ENCODE results near the gene RAPGEF1.
"Not testable (repeated sequence)": the region's sequence is repeated elsewhere in the genome, so short reads cannot be mapped to it uniquely, and the experiment has no call there.

Gene RAPGEF1

GRCh38 chr9:131685753-131686706, 53.8 kb downstream of the RAPGEF1 start:
- DNase-seq = no peak

DNA sequence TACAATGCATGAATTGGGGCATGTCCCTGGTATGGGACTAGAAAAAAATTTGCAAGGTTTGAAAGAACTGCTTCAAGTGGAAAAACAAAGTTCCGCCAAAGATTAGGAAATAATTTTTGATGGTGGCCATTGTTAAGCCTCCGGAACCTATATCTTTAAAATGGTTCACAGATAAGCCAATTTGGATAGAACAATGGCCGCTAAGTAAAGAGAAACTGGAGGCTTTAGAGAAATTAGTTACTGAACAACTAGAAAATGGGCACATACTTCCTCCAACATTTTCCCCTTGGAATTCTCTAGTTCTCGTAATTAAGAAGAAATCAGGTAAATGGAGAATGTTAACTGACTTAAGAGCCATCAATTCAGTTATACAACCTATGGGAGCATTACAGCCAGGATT, 56.8 kb downstream of the RAPGEF1 start:
- DNase-seq = not testable (repeated sequence)

GRCh38 chr9:131682261-131682660, 57.6 kb downstream of the RAPGEF1 start:
- DNase-seq = no peak

DNA sequence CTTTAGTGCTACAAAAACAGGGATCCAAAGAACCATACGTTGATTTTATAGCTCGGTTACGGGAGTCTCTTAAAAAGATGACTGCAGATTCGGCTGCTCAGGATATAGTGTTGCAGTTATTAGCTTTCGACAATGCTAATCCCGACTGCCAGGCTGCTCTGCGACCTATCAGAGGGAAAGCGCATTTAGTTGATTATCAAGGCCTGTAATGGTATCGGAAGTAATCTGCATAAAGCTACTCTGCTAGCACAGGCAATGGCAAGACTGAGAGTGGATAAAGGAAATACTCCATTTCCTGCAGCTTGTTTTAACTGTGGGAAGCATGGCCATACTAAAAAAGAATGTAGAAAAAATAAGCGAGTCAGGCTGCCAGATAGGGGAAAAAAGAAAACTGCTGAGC, 58.0 kb downstream of the RAPGEF1 start:
- not testable (repeated sequence) for DNase-seq

- DNase-seq = not testable (repeated sequence)
Observed at GRCh38 chr9:131681108-131681507, 58.8 kb downstream of the RAPGEF1 start.

DNA sequence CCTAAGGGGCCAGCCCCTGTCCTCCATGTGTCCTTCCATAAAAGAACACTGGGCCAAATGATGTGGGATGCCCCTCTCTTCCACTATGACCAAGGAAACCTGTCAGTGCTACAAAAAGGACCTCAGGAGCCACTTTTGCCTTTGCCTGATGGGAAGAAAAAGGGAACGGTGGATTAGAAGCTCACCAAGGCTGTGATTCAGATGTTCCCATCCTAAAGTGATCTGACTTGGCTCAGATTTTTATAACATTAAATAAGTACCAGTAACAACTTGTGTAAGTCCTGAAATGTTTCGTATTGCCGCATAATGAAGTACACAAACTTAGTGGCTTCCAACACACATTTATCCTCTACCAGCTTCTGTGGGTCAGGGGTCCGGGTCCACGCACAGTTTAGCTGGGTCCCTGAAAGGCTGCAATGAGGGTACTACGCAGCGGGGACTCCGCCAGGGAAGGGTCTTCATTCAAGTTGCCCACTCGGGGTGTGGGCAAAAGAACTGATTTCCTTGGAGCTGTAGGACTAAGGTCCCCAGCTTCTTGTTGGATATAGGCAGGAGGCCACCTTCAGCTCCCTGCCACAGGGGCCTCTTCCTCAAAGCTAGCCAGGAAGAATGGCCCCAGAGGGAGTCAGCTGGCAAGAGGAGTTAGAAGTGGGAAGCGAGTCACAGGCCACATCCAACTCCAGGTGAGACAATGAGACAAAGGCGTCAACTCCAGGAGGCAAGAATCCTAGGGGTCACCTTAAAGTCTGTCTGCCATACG, 60.4 kb downstream of the RAPGEF1 start:
- DNase-seq = no peak

DNA sequence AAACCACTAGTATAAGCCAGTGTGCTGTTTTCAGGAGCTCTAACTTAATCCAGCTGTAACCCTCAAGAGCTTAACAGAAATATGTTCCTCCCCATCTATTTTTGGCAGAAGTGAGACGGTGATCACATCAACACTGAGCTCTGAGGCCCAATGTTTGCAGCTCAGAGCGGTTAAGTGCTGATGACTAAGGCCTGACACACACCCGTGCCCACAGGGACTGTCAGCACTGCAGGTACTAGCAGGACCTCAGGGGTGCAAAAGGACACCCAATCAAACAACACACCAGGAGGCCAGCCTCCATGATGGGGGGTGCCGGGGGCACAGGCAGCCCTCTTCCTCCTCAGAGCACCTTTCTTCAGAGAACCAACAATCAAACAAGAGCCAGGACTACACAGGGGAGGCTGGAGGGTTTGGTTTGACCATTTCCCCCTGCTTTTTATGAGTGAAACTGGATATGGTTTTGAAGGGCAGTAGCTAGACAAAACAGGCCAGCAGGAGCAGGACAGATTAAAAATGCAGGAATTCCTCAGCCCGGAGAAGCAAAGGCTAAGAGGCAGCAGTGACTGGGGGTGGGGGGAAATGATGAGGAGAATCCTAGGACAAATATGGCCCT, 61.3 kb downstream of the RAPGEF1 start:
- peak; percentile 98 for DNase-seq

- peak; percentile 90 for DNase-seq
Observed at GRCh38 chr9:131677444-131678180, 62.3 kb downstream of the RAPGEF1 start.

- DNase-seq = no peak
Observed at GRCh38 chr9:131677049-131677443, 62.8 kb downstream of the RAPGEF1 start.

GRCh38 chr9:131676431-131676972, 63.4 kb downstream of the RAPGEF1 start:
- DNase-seq = no peak

DNA sequence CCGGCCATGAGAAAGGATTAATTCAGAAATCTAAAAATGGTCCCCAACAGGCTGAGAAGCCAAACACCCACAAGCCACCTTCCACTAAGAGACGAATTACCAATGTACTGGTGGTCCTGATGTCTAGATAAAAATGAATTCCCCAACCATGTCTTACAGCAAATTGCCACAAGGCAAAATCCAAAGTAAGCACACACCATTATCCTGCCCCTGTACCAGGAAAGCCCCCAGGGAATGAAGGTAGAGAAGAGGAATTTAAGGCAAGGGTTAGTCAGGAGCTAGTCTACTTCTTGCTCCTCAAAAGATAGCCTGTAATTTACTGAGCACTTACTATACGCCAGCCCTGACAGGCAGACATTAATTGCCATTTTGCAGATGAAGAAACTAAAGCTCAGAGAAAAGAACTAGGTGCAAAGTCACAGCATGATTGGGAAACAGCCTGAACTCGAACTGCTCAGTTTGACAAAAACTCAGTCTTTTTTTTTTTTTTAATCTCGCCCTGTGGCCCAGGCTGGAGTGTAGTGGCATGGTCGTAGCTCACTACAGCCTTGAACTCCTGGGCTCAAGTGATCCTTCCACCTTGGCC, 64.3 kb downstream of the RAPGEF1 start:
- DNase-seq = no peak

GRCh38 chr9:131674425-131675421, 65.2 kb downstream of the RAPGEF1 start:
- no peak for DNase-seq

DNA sequence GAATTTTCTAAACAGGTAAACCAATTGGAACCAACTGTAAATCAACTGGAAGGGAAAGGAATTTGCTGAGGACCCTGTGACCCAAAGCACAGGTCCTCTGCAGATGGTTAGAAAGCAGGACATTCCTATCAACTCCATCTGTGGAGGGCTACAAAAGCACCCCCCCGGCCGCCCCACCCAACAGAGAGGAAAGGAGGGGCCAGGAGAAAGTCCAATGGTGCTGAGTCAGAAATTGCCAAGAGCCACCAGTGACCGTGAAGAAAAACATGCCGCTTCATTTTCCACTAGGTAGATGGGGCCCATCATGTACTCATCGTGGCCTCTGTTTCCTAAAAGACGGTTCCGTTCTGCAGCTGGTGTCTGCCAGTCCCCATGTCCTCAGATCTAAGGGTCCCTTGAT, 66.3 kb downstream of the RAPGEF1 start:
- DNase-seq = no peak

DNA sequence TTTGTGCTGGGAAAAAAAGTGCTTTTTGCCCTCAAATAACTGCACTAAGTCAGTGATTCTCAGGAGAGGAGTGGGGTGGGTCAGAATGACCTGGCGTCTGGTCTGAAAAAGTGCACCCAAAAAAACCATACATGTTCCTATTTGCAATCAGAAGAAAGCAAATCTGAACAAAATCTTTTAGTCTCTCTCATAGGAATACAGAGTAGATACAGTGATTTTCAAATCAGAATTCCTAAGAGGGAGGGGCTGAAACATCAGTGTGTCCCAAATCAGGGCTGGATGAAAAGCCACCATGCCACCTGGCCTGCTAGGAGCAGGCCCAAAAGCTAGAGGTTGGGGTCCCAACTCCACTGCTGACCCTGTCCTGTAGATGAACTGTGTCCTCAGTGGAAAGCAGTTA, 66.8 kb downstream of the RAPGEF1 start:
- DNase-seq = no peak

DNA sequence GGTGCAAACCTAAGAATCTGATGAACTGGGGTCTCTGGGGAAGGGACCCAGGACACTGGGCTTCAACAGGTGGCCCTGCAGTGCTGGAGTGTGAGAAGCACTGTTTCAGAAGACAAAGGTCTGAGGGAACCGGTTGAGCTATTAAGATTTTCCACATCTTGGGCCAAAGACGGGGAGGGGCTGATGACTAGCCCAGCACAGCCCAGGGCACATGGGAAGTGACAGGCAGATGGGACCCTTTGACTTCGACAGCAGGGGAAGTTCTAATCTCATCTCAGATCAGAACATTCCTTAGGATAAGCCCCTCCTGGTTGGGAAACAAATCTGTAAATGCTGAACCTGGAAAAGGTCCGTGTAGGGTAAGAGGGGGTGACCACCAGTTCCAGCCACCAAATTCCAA, 67.4 kb downstream of the RAPGEF1 start:
- no peak for DNase-seq

DNA sequence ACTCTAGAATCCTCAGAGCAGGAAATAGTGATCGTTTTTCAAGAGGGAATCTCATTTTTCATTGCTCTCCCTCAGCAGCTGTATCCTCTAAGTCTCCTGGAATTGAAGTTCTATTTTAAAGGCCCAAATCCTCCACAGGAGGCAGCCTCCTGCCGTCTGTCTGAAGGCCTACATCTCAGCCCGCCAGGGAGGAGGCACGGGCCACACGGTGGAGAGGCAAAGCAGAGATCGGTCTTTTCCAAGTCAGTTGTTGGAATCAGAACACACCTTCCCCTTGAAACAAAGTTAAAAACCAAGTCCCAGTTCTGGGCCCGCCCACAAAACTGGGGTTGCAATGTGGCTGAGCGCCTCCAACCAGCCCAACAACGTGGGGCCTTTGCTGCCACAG, 68.7 kb downstream of the RAPGEF1 start:
- DNase-seq = no peak

DNA sequence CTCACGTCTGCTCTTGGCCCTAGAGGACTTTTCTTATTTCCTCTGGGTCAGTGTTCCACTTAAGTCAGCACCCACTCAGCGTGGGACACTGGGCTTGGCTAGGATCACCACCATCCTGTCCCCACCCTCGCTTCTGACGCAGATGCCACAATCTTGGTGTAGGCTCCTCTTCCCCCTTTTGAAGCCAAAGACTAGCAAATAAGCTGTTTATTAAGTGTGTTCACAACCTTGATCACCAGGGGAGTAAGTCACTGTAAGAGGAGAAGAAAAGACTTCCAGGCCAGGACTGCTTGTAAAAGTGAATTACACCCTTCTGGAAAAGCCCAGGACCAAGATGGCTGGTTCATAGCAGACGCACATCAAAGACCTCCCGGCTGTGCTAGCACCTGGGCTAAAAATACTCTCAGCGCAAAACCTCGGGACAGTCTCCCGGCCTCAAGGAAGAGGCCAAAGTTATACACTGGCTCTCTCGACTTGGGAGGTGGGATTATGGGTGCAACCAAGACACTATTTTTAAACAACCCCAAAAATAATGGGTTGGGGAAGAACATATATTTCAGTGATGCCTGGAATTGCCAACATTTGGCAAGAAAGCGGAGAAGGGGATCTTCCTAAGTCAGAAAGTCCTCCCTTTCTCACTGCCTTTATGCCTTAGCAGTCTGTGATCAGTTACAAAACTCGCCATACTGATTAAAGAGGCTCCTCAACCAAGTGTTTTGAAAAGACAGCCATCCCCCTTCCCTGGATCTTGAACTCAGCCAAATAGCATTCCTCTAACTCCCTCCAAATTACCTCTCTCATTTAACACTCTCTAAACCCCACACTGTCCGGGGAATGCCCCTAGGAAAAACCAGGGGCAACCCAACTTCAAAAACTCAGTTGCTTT, 69.4 kb downstream of the RAPGEF1 start:
- DNase-seq = no peak

GRCh38 chr9:131669269-131670157, 70.4 kb downstream of the RAPGEF1 start:
- DNase-seq = no peak

Data from fibroblast of skin of back (primary cell).